Measurements from ENCODE around the gene SAC3D1.
A peak's percentile ranks its signal among the peaks of the same experiment; 100 is the strongest.
"Not testable (repeated sequence)": the region's sequence is repeated elsewhere in the genome, so short reads cannot be mapped to it uniquely, and the experiment has no call there.

The SAC3D1 gene

DNA sequence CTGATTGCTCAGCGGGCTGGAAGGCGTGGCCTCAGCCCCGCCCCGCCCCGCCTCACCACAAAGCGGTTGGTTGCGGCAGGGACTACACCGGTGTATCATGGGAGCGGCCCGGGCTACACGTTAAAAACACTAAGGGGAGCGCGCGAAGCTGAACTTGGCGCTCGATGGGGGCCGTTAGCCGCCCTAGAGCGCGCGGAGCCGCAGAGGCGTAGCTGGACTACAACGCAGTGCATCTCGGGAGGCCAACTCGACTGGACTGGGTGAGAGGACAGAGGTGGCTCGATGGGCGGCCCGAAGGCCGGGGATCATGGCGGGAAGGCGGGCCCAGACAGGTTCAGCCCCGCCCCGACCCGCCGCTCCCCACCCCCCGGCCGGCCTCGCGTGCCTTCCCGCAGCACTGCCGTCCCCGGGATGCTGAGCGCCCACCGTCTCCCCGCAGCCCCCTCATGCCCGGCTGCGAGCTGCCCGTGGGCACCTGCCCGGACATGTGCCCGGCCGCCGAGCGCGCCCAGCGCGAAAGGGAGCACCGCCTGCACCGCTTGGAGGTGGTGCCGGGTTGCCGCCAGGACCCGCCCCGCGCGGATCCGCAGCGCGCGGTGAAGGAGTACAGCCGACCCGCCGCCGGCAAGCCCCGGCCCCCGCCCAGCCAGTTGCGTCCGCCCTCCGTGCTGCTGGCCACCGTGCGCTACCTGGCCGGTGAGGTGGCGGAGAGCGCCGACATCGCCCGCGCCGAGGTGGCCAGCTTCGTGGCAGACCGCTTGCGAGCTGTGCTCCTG is at the start of gene SAC3D1:
Gene SAC3D1, plus strand, starts transcription at position 364 of the 776 bp plus-strand sequence. Its CDS starts 83 bp downstream, at position 447.
- peak; percentile 84 for DNase-seq

GRCh38 chr11:64994318-64994717 is 46.7 kb upstream of the SAC3D1 start:
- DNase-seq, result no peak

GRCh38 chr11:64996327-64996709 is 44.7 kb upstream of the SAC3D1 start:
- no peak for DNase-seq

DNA sequence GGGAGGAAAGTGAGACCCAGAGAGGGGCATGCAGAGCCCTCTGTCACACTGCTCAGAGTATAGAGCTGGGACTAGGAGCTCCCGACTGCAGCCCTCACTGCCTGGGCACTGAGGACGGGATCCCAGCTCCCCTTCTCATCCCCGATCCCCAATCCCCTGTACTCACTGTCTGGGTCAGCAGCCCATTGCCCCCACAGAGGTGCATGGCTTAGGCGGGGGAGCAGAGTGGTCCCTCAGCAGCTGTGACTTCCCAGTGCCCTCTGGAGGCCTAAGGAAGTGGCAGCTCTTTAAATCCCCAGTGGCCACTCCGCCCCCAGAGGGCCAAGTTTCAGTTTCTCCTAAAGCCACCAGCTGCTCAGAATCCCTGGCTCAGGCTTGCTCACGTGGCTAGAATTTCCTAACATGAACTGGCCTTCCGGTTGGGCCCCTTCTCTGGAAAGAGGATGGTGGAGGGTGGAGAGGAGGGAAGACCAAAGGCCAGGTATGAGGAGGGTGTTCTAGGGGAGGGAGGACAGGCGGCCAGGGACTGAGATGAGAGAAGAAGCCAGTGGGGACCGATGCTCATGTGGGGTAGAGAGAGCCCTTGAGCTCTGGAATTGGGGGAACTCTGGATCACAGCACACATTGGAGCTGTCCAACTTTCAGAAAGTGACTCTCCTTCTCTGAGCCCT is 44.2 kb upstream of the SAC3D1 start, which contains the start of gene BATF2:
Gene BATF2, minus strand, starts transcription at position 262 of the 671 bp plus-strand sequence. Its CDS starts 57 bp downstream, at position 205.
- DNase-seq, result no peak

DNA sequence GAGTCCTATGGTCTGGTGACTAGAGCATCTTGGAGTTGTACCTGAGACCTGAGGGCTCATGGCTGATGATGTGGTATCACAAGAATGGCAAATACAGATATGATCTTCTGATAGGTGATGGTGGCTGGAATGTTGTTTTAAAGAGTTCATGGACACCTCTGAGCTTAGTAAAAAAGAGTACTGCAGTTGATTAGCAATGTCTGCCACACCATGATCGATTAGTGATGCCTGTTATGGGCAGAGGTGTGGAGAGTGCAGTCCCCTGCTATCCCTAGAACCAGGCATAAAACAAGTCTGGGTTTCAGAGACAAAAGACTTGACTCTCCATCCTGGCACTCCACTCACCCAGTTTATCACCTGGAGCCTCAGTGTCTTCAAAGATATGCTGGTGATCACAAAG is 42.9 kb upstream of the SAC3D1 start:
- no peak for DNase-seq

- no peak for DNase-seq
Observed at GRCh38 chr11:64998690-64999431, 42.1 kb upstream of the SAC3D1 start.

DNA sequence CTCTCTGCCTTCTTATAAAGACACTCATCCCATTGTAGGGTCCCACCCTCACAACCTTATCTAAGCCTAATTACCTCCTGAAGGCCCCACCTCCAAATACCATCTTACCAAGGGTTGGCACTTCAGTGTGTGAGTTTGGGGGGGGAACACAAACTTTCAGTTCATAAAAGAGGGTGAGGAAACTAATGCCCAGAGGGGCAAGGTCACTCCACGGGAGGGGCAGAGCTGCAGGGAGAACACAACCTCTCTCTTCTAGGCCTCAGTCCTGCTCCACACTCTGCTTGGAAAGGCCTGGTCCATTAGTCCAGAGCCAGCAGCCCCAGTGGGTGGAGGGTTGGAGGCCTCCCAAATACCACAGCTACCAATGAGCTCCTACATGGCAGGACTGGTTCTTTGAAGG is 41.5 kb upstream of the SAC3D1 start:
- DNase-seq, result no peak

DNA sequence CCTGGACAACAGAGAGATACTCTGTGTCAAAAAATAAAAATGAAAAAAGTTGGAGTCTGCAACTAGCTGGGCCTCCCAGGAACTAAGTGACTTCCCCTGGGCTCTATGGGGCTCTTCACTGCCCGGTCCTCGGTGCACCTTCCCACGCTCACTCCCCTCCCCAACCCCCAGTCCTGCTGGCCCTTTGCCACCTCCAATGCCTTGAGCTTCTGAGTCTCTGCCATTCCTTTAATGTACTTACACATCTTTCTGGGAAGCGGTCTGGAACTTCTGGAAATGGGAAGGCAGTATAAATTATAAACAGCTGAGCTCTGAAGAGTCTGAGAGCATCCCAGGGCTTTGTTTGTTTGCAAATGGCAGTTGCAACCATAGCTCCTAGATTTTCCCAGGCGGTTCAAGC is 38.3 kb upstream of the SAC3D1 start:
- DNase-seq, result no peak

GRCh38 chr11:65003282-65003681 is 37.7 kb upstream of the SAC3D1 start:
- DNase-seq, result no peak

GRCh38 chr11:65003968-65004367 is 37.0 kb upstream of the SAC3D1 start:
- not testable (repeated sequence) for DNase-seq

DNA sequence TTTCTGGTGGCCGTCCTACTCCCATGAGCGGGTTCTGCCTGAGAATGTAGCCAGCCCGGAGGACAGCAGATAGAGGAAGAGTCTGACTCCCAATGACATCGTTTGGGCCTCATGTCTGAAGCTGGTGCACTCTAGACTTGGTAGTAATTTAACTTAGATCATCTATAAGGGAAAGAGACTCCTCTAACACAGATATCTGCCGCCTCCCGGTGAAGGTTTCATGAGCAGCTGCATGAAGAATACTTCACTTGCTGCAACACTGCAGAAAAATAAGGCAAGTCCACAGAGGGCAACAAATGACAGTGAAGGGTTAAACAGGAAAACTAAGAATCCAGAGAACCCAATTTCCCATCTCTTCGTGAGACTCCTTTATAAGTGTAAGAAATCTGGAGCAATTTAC is 33.0 kb upstream of the SAC3D1 start:
- DNase-seq, result no peak

DNA sequence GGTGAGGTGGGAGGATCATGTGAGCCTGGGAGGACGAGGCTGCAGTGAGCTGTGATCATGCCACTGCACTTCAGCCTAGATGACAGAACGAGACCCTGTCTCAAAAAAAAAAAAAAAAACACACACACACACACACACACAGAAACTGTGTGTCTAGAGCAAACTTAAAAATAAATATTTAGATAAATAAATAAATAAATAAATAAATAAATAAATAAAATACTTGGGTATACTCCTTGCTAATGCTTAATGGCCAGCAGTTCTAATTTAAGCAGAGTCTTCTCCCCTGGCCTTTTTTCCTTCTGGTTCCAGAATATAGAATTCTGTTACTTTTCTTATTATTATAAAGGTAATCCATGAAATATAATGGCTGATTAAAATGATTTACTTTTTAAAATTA is 32.1 kb upstream of the SAC3D1 start:
- DNase-seq, result no peak

GRCh38 chr11:65013130-65013887 is 27.7 kb upstream of the SAC3D1 start:
- DNase-seq, result peak; percentile 84

DNA sequence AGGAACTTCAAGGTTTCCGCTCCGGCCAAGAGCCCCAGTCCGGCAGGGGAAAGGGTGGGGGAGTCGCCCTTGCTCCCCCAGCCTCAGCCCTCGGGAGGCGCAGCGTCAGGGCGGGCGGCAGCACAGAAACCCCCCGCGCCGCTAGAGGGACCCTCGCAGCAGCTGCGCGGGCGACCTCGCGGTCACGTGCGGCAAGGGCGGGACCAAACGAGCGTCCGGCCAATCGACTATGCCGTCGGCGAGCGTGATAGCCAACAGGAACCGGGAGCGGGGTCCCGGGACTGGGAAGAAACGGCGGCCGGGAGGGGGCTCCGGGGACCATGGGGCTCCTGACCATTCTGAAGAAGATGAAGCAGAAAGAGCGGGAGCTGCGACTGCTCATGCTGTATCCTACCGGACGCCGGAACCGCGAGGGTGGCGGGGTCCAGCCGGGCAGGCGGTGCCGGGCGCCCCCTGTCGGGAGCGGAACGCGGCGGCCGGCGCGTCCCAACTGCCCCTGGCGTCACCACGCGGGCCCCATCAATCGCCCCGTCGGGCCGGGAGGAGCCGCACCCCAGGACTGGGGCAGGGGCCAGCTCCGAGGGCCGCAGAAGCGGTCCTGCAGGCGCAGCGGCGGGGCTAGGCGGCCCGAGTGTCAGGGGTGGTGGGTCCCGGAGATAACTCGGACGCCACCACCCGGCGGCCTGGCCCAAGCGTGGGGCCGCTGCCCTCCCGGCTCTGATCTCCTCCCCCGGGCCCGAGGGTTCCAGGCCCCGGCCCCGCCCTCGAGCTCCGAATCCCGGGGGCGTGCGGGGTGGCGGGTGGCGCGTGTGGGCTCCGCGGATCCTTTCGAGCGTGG is 26.9 kb upstream of the SAC3D1 start, which contains the start of gene ARL2:
Gene ARL2, plus strand, starts transcription at position 273 of the 838 bp plus-strand sequence. Its CDS starts 48 bp downstream, at position 321.
- DNase-seq, result peak; percentile 64

DNA sequence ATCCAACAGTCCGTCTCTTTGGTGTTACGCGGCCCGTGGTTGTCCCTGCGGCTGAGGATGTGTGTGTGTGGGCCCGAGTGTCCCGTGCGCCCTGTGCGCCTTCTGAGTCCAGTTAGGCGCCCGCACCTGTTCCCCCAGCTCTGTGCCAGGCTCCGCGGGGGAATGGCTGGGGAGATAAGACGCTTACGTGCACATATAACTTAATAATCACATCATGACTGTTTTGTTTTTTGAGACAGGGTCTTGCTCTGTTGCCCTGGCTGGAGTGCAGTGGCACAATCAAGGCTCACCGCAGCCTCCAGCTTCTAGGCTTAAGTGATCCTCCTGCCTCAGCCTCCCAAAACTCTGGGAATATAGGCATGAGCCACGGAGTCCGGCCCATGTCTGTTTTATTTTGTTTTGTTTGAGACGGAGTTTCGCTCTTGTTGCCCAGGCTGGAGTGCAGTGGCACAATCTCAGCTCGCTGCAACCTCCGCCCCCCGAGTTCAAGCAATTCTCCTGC is 26.2 kb upstream of the SAC3D1 start:
- DNase-seq, result no peak

- DNase-seq, result no peak
Observed at GRCh38 chr11:65016705-65017104, 24.3 kb upstream of the SAC3D1 start.

GRCh38 chr11:65017937-65018336 is 23.1 kb upstream of the SAC3D1 start:
- no peak for DNase-seq

DNA sequence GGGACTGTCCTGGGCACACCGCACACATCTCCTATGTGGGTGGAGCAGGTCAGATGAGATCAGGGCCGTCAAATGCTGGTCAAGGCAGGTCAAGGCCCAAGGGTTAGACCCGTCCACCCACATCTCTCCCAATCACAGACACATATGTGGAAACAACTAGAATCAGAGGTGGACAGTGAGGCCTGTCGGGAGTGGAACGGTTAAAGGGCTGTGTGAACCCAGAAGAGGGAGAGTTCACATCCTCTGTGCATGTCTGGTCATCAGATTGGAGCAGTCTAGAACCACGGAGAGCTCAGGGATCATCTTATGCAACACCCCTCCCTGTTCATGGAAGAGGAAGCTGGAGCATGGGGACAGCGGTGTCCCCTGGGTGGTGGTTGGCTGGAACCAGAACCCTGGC is 21.2 kb upstream of the SAC3D1 start:
- no peak for DNase-seq

DNA sequence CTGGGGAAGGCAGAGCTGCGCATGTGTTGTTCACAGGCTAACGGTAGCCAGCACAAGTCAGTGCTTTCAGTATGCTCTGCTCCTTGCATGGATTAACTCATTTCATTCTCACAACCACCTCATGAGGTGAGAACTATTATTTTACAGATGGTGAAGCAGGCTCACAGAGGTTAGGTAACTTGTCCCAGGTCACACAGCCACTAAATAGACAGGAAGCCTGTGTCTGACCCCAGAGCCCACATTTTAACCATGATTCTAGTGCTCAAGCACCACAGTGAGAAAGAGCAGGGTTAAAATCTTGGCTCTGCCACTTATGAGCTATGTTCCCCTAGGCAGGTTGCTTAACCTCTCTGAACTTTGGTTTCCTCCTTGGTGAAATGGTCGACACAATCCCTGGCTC is 20.0 kb upstream of the SAC3D1 start:
- DNase-seq, result no peak

- no peak for DNase-seq
Observed at GRCh38 chr11:65021509-65021908, 19.5 kb upstream of the SAC3D1 start.

DNA sequence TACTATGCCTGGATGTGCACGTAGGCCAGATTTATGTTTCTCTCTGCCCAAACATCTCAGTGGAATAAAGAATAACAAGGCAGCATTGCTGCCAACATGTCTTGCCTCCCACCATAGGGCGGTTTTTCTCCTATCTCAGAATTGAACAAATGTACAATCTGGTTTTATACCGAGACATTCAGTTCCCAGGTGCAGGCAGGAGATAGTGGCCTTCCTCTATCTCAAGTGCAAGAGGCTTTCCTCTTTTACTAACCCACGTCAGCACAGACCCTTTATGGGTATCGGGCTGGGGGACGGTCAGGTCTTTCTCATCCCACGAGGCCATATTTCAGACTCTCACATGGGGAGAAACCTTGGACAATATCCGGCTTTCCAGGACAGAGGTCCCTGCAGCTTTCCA is 17.5 kb upstream of the SAC3D1 start:
- not testable (repeated sequence) for DNase-seq

GRCh38 chr11:65026810-65027209 is 14.2 kb upstream of the SAC3D1 start:
- no peak for DNase-seq
